HEK293 (cell line): ENCODE measurements around the gene CELF1.
A peak's percentile ranks its signal among the peaks of the same experiment; 100 is the strongest.

Source experiments
- CTCF ChIA-PET: fragments of 350-600 bp; formaldehyde crosslinking; extraction: SDS; loops from one replicate; lab custom pipeline; 2021; ENCODE audit warnings: antibody characterized with exemption; lab: Yijun Ruan, JAX
- POLR2A ChIA-PET: fragments of 300-600 bp; formaldehyde crosslinking; extraction: SDS; loops from one replicate; lab custom pipeline; 2020; ENCODE audit warnings: antibody characterized with exemption, inconsistent platforms; lab: Yijun Ruan, JAX
- H3K27ac ChIP-seq: fragments of 200-500 bp; sonication (Bioruptor generic); 2 replicates; pipeline ENCODE4 v1.5.1; 2014; ENCODE audit warnings: low read depth, low read length, control low read depth, inconsistent platforms; ENCODE audit errors: extremely low read depth
- H3K36me3 ChIP-seq, 2 experiments: fragments of 200-500 bp in 1 of 2; sonication (Bioruptor generic) in 1 of 2; 1 replicate in 1 of 2; 2 replicates in 1 of 2; pipeline ENCODE4 v1.5.1; 2014 to 2017; ENCODE audit warnings: inconsistent platforms in 2 of 2, low read length in 2 of 2; ENCODE audit not compliant: control insufficient read depth in 2 of 2, insufficient read depth in 1 of 2
- H3K4me1 ChIP-seq: fragments of 200-500 bp; sonication (Bioruptor generic); 2 replicates; pipeline ENCODE4 v1.5.1; 2014; ENCODE audit warnings: mild to moderate bottlenecking, low read length, inconsistent platforms; ENCODE audit not compliant: control insufficient read depth, insufficient read depth
- H3K4me3 ChIP-seq: 2 replicates; pipeline ENCODE4 v1.5.1; 2011; ENCODE audit warnings: low read depth, mild to moderate bottlenecking, control low read depth, low read length, moderate library complexity
- H3K9me3 ChIP-seq: fragments of 200-500 bp; sonication (Bioruptor generic); 2 replicates; pipeline ENCODE4 v1.5.1; 2014; ENCODE audit warnings: low read depth, low read length, inconsistent platforms; ENCODE audit not compliant: control insufficient read depth, insufficient read depth
- GLI2 ChIP-seq: fragments of 450-650 bp; formaldehyde crosslinking; IDR thresholded peaks from 2 replicates; pipeline ENCODE4; 2017; ENCODE audit warnings: missing biosample characterization, missing genetic modification characterization, low read depth, borderline replicate concordance
- HOXA7 ChIP-seq: sonication (generic); formaldehyde crosslinking; IDR thresholded peaks from 2 replicates; pipeline ENCODE4 v1.8.1; 2022; ENCODE audit warnings: missing genetic modification reagents, borderline replicate concordance
- KLF10 ChIP-seq: fragments of 450-650 bp; IDR thresholded peaks from 2 replicates; pipeline ENCODE4 v1.5.1; 2018; ENCODE audit warnings: missing biosample characterization, mild to moderate bottlenecking, missing genetic modification characterization
- REPIN1 ChIP-seq: fragments of 450-650 bp; formaldehyde crosslinking; IDR thresholded peaks from 2 replicates; pipeline ENCODE4 v1.5.1; 2017; ENCODE audit warnings: missing biosample characterization, missing genetic modification characterization, low read depth
- SALL2 ChIP-seq: fragments of 450-650 bp; formaldehyde crosslinking; IDR thresholded peaks from 2 replicates; pipeline ENCODE4 v1.5.0; 2017; ENCODE audit warnings: missing biosample characterization, mild to moderate bottlenecking, missing genetic modification characterization, borderline replicate concordance
- ZBTB1 ChIP-seq: fragments of 450-650 bp; formaldehyde crosslinking; IDR thresholded peaks from 2 replicates; pipeline ENCODE4 v1.5.1; 2016; ENCODE audit warnings: missing biosample characterization, missing genetic modification characterization
- ZBTB17 ChIP-seq: fragments of 450-650 bp; formaldehyde crosslinking; IDR thresholded peaks from 2 replicates; pipeline ENCODE4 v1.5.1; 2016; ENCODE audit warnings: missing biosample characterization, missing genetic modification characterization
- ZIC2 ChIP-seq: fragments of 450-650 bp; formaldehyde crosslinking; IDR thresholded peaks from 2 replicates; pipeline ENCODE4 v1.5.1; 2016; ENCODE audit warnings: missing biosample characterization, missing genetic modification characterization
- ZNF221 ChIP-seq: fragments of 450-650 bp; formaldehyde crosslinking; IDR thresholded peaks from 2 replicates; pipeline ENCODE4 v1.5.1; 2017; ENCODE audit warnings: missing biosample characterization, missing genetic modification characterization, borderline replicate concordance
- ZNF280D ChIP-seq: fragments of 450-650 bp; formaldehyde crosslinking; IDR thresholded peaks from 2 replicates; pipeline ENCODE4 v1.5.1; 2016; ENCODE audit warnings: missing biosample characterization, missing genetic modification characterization
- ZNF394 ChIP-seq: fragments of 450-650 bp; formaldehyde crosslinking; IDR thresholded peaks from 2 replicates; pipeline ENCODE4 v1.5.1; 2016; ENCODE audit warnings: missing biosample characterization, missing genetic modification characterization, mild to moderate bottlenecking, moderate library complexity, borderline replicate concordance
- ZNF473 ChIP-seq: fragments of 450-650 bp; formaldehyde crosslinking; IDR thresholded peaks from 2 replicates; pipeline ENCODE4 v1.5.1; 2017; ENCODE audit warnings: missing biosample characterization, missing genetic modification characterization
- ZNF514 ChIP-seq: fragments of 450-650 bp; formaldehyde crosslinking; IDR thresholded peaks from 2 replicates; pipeline ENCODE4 v1.5.1; 2016; ENCODE audit warnings: missing biosample characterization, missing genetic modification characterization
- ZNF555 ChIP-seq: fragments of 450-650 bp; formaldehyde crosslinking; conservative IDR thresholded peaks from 2 replicates; pipeline ENCODE4 v1.5.1; 2017; ENCODE audit warnings: missing biosample characterization, mild to moderate bottlenecking, missing genetic modification characterization, inconsistent platforms
- ZNF623 ChIP-seq: fragments of 450-650 bp; formaldehyde crosslinking; IDR thresholded peaks from 2 replicates; pipeline ENCODE4 v1.5.1; 2016; ENCODE audit warnings: missing biosample characterization, missing genetic modification characterization
- ZNF658 ChIP-seq: fragments of 450-650 bp; formaldehyde crosslinking; IDR thresholded peaks from 2 replicates; pipeline ENCODE4; 2016; ENCODE audit warnings: missing biosample characterization, missing genetic modification characterization
- ZNF670 ChIP-seq: fragments of 450-650 bp; formaldehyde crosslinking; IDR thresholded peaks from 2 replicates; pipeline ENCODE4 v1.5.1; 2016; ENCODE audit warnings: missing biosample characterization, missing genetic modification characterization, low read depth
- ZNF830 ChIP-seq: fragments of 450-650 bp; IDR thresholded peaks from 2 replicates; pipeline ENCODE4 v1.5.0; 2018; ENCODE audit warnings: missing biosample characterization, missing genetic modification characterization, low read depth, mild to moderate bottlenecking, moderate library complexity
- ZNF843 ChIP-seq: fragments of 450-650 bp; formaldehyde crosslinking; IDR thresholded peaks from 2 replicates; pipeline ENCODE4 v1.5.1; 2016; ENCODE audit warnings: missing biosample characterization, missing genetic modification characterization
- TF ChIP-seq, protein P1 (sequence below): fragments of 450-650 bp; formaldehyde crosslinking; IDR thresholded peaks from 2 replicates; pipeline ENCODE4; 2016; ENCODE audit warnings: missing biosample characterization, missing genetic modification characterization
- TF ChIP-seq, protein P2 (sequence below): fragments of 450-650 bp; formaldehyde crosslinking; IDR thresholded peaks from 2 replicates; pipeline ENCODE4 v1.5.1; 2017; ENCODE audit warnings: missing biosample characterization, missing genetic modification characterization

The CELF1 gene

GRCh38 chr11:47426062-47426956 is 126.6 kb downstream of the CELF1 start, which contains the start of gene PSMC3 (continued):
- TF ChIP-seq ZBTB1 (tag by site-specific recombination) (no peak), ZNF280D (tag by site-specific recombination) (no peak), KLF10 (peak; percentile 66), ZNF830 (tag by site-specific recombination) (no peak), SALL2 (tag by site-specific recombination) (peak; percentile 24; the same call in 1 of the 2 replicates), ZNF394 (tag by site-specific recombination) (no peak), ZNF843 (tag by site-specific recombination) (no peak)
- TF ChIP-seq, protein P1, sequence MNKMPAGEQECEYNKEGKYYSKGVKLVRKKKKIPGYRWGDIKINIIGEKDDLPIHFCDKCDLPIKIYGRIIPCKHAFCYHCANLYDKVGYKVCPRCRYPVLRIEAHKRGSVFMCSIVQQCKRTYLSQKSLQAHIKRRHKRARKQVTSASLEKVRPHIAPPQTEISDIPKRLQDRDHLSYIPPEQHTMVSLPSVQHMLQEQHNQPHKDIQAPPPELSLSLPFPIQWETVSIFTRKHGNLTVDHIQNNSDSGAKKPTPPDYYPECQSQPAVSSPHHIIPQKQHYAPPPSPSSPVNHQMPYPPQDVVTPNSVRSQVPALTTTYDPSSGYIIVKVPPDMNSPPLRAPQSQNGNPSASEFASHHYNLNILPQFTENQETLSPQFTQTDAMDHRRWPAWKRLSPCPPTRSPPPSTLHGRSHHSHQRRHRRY (tag by site-specific recombination): no peak

- TF ChIP-seq ZNF221 (tag by site-specific recombination): no peak
- no peak for TF ChIP-seq ZNF670 (tag by site-specific recombination)
- TF ChIP-seq ZNF555: no peak
- no peak for TF ChIP-seq ZNF623 (tag by site-specific recombination)
- TF ChIP-seq ZNF658 (tag by site-specific recombination): no peak
- TF ChIP-seq REPIN1 (tag by site-specific recombination): no peak
- TF ChIP-seq, protein P2, sequence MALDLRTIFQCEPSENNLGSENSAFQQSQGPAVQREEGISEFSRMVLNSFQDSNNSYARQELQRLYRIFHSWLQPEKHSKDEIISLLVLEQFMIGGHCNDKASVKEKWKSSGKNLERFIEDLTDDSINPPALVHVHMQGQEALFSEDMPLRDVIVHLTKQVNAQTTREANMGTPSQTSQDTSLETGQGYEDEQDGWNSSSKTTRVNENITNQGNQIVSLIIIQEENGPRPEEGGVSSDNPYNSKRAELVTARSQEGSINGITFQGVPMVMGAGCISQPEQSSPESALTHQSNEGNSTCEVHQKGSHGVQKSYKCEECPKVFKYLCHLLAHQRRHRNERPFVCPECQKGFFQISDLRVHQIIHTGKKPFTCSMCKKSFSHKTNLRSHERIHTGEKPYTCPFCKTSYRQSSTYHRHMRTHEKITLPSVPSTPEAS (tag by site-specific recombination): no peak
- no peak for TF ChIP-seq ZNF473 (tag by site-specific recombination)
- no peak for TF ChIP-seq ZNF514
- no peak for TF ChIP-seq ZIC2 (tag by site-specific recombination)
- no peak for TF ChIP-seq HOXA7
- TF ChIP-seq ZBTB17 (tag by site-specific recombination): no peak
- no peak for TF ChIP-seq GLI2 (tag by site-specific recombination)
- 0 out of 2 replicates have a peak, but pooled peaks cover 3% of the 10 kb centered on the region for H3K4me1 ChIP-seq
- POLR2A ChIA-PET: interaction anchor here (0.5 to 4.1 kb wide), 6 partner anchors 8 to 134 kb away, joined by 3 to 37 read pairs (median 6); partner anchors contain the start of gene SLC39A13
- peaks cover 7 to 46% of the 10 kb centered on the region in 2 experiments; a peak in 2 of 3 replicates for H3K36me3 ChIP-seq
- CTCF ChIA-PET: interaction anchor here (1.1 to 2.0 kb wide), 5 partner anchors 13 to 246 kb away, joined by 3 to 14 read pairs (median 7); no protein-coding TSS in a partner anchor
- peak overlapping the region; percentile 100 for H3K4me3 ChIP-seq
- H3K9me3 ChIP-seq: no peaks in the 10 kb centered on the region
- H3K27ac ChIP-seq: peak overlapping the region; percentile 73; the same call in 1 of the 2 replicates
Measured at GRCh38 chr11:47425611-47426010, 127.3 kb downstream of the CELF1 start.
